PFSK-1 (cell line): ENCODE data around the gene PALM2AKAP2.

ENCODE experiments used
- FOXP2 ChIP-seq: optimal IDR thresholded peaks from 2 replicates; pipeline ENCODE3; 2011; ENCODE audit warnings: borderline replicate concordance, control low read depth, inconsistent platforms; ENCODE audit not compliant: insufficient read depth; ENCODE audit errors: extremely low read length, extremely low read depth
- POLR2AphosphoS5 ChIP-seq: IDR thresholded peaks from 2 replicates; pipeline ENCODE4 v1.6.1; 2012; ENCODE audit warnings: low read depth, mild to moderate bottlenecking, control low read depth, low read length, moderate library complexity
- SIN3A ChIP-seq: IDR thresholded peaks from 2 replicates; pipeline ENCODE4 v1.6.1; 2012; ENCODE audit warnings: mild to moderate bottlenecking, low read length, moderate library complexity, borderline replicate concordance; ENCODE audit not compliant: insufficient read depth
- TAF1 ChIP-seq: IDR thresholded peaks from 2 replicates; pipeline ENCODE4 v1.6.1; 2012; ENCODE audit warnings: low read length, control low read depth, borderline replicate concordance; ENCODE audit not compliant: insufficient read depth
- TF ChIP-seq, protein P1 (sequence below), 2 experiments: IDR thresholded peaks; 2 replicates each; pipeline versions ENCODE4 v1.6.1 to v1.8.0; 2011 to 2012; ENCODE audit warnings: low read depth in 2 of 2, low read length in 2 of 2, control low read depth in 1 of 2, inconsistent platforms in 1 of 2, mild to moderate bottlenecking in 1 of 2, moderate library complexity in 1 of 2; ENCODE audit not compliant: insufficient read depth in 1 of 2

Gene PALM2AKAP2

DNA sequence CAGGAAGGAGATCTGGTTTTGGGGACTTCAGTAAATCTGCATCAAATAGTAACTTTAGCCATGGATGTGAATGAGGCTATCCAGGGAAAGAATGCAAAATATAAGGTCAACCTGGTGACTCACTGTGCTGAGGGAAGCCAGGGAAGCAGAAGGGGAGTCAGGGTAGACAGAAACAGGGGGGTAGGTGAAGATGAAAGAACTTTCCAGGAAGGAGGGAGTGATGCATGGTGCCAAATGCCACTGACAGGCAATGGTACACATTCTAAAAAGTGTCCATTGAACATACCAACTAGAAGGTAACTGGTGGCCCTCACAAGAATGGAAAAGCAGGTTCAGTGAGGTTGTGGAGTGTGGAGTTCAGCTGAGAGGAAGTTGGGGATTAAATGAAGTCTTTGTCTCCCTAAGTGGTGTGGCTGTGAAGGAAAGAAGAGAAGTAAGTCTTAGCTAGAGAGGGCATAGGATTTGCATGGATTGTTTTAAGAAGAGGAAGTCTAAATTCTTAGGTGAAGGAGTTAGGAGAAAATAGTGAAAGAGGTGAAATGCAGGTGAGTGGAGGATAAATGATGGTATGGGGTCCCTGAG, 35.5 kb downstream of the PALM2AKAP2 start:
- no peak for TF ChIP-seq FOXP2
- TF ChIP-seq, protein P1, sequence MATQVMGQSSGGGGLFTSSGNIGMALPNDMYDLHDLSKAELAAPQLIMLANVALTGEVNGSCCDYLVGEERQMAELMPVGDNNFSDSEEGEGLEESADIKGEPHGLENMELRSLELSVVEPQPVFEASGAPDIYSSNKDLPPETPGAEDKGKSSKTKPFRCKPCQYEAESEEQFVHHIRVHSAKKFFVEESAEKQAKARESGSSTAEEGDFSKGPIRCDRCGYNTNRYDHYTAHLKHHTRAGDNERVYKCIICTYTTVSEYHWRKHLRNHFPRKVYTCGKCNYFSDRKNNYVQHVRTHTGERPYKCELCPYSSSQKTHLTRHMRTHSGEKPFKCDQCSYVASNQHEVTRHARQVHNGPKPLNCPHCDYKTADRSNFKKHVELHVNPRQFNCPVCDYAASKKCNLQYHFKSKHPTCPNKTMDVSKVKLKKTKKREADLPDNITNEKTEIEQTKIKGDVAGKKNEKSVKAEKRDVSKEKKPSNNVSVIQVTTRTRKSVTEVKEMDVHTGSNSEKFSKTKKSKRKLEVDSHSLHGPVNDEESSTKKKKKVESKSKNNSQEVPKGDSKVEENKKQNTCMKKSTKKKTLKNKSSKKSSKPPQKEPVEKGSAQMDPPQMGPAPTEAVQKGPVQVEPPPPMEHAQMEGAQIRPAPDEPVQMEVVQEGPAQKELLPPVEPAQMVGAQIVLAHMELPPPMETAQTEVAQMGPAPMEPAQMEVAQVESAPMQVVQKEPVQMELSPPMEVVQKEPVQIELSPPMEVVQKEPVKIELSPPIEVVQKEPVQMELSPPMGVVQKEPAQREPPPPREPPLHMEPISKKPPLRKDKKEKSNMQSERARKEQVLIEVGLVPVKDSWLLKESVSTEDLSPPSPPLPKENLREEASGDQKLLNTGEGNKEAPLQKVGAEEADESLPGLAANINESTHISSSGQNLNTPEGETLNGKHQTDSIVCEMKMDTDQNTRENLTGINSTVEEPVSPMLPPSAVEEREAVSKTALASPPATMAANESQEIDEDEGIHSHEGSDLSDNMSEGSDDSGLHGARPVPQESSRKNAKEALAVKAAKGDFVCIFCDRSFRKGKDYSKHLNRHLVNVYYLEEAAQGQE (IDR thresholded peaks at IDR 0.05; ENCODE audit: insufficient read depth in 1 of 2, low read depth in 2 of 2, low read length in 2 of 2): no peak
- TF ChIP-seq TAF1: no peak
- TF ChIP-seq POLR2AphosphoS5: no peak
- TF ChIP-seq SIN3A: no peak

DNA sequence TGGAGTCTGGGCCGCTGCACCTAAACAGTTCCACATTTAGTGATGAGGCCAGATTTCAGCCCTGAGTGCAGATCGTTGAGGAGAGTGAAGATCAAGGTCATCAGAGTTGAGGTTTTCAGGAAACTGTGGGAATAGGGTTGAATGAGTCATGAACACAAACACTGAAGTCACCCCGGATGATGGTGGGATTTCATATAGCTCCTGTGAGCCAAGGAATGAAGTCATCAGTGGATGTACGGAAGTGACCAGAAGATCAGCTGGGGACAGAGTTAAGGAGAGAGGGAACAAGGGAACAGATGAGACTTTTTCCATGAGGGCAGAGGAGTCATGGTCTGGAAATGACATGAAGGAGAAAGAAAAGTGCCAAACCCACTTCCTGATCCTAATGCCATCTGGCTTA, 36.5 kb downstream of the PALM2AKAP2 start:
- peak; percentile 74; the same call in 1 of the 2 replicates for TF ChIP-seq SIN3A
- no peak for TF ChIP-seq POLR2AphosphoS5
- TF ChIP-seq TAF1: no peak
- TF ChIP-seq, protein P1 (IDR thresholded peaks at IDR 0.05; ENCODE audit: insufficient read depth in 1 of 2, low read depth in 2 of 2, low read length in 2 of 2): peak in 1 of 2 experiments; percentile 54; a peak in 1 of 4 replicates
- TF ChIP-seq FOXP2: peak; percentile 33

- no peak for TF ChIP-seq TAF1
These were observed 37.3 kb downstream of the PALM2AKAP2 start for GRCh38 chr9:109817146-109817845.

DNA sequence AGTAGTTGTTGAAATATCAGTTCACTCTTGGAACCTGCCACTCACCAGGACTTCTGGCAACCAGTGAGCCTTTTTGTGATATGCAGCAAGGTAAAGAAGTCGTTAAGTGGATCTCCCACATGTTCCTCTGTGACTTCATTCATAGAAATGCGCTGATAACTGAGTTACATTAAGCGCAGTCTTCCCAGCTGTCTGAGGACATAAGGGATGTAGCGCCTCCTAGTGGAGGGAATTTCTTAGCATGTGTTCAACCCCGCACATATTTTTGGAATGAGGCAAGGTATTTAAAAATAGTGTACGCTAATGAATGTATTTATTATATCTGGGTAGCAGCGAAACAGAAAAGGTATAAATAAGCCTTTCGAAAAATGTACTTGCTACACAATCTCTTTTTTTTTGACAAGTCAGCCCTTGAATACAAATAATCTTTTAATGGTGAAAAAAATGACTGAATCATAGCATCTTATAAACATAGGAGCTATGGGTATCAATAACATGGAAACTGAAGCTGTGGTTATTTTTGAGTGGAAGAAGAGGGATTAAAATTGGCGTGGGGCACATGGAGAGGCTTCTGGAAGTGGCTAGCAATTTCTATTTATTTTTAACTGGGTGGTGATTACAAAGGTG, 38.0 kb downstream of the PALM2AKAP2 start:
- TF ChIP-seq TAF1 (no peak), FOXP2 (no peak), SIN3A (no peak), POLR2AphosphoS5 (no peak)
- TF ChIP-seq, protein P1 (IDR thresholded peaks at IDR 0.05; ENCODE audit: insufficient read depth in 1 of 2, low read depth in 2 of 2, low read length in 2 of 2): no peak

DNA sequence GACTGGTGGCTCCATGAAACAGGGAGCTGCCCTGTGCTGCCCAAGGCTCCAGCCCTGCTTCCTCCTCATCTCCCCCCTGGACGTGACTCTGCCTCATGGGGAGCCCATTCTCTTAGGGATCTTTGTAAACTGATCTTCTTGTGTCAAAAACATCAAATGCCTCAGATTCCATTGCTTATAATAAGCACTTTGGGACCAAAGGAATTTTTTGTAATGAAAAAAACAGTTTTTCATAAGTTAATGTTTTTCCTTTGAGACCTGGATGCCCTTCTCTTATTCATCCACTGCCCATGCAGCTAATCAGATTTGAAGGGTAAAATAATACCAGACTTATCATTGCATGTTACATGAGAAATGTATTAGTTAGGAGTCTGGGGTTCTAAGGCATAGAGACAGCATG, 41.7 kb downstream of the PALM2AKAP2 start:
- TF ChIP-seq FOXP2 (no peak), POLR2AphosphoS5 (no peak), TAF1 (no peak)
- TF ChIP-seq, protein P1 (IDR thresholded peaks at IDR 0.05; ENCODE audit: insufficient read depth in 1 of 2, low read depth in 2 of 2, low read length in 2 of 2): no peak
